Measurements from ENCODE around the gene CLCNKA. TPM values are rescaled to one million over a fixed set of nuclear protein-coding genes. Genes with fewer than 3 reads are reported as not detected.

The CLCNKA gene
- total RNA-seq, 4 donors from 2014 or later, result 0.64 to 0.94 (median 0.80) TPM; not detected in 1

GRCh38 chr1:16075337-16076030 lies 53.6 kb downstream of the CLCNKA start:
- no peaks in the 10 kb centered on the region for H3K36me3 ChIP-seq
- ATAC-seq (no peak), DNase-seq (no peak)
- no peaks in the 10 kb centered on the region for H3K9me3 ChIP-seq
- TF ChIP-seq POLR2A (IDR thresholded peaks at IDR 0.05) (no peak), CTCF (IDR thresholded peaks at IDR 0.05 in 4 of 5, conservative IDR thresholded peaks at IDR 0.05 in 1 of 5) (no peak)
- H3K27ac ChIP-seq, result no peak overlapping the region
- peaks cover 7 to 14% (median 10%) of the 10 kb centered on the region in 3 donors for H3K27me3 ChIP-seq
- peaks cover 3 to 9% of the 10 kb centered on the region in 2 donors for H3K4me1 ChIP-seq
- in situ Hi-C loops (cut with MboI; ENCODE audit: low sequenced_read_pairs in 4 of 4) (loop anchor here in 3 of 4 donors (5.0 to 25.0 kb wide), 3 partner anchors 109 to 287 kb away; partner anchors contain the start of genes FBXO42 (in 3 of the 3) and SZRD1 (in 3 of the 3)), intact Hi-C loops (cut with DNase I; ENCODE audit: low total_unique reads) (no loop called here)
- no peak overlapping the region for H3K4me3 ChIP-seq

DNA sequence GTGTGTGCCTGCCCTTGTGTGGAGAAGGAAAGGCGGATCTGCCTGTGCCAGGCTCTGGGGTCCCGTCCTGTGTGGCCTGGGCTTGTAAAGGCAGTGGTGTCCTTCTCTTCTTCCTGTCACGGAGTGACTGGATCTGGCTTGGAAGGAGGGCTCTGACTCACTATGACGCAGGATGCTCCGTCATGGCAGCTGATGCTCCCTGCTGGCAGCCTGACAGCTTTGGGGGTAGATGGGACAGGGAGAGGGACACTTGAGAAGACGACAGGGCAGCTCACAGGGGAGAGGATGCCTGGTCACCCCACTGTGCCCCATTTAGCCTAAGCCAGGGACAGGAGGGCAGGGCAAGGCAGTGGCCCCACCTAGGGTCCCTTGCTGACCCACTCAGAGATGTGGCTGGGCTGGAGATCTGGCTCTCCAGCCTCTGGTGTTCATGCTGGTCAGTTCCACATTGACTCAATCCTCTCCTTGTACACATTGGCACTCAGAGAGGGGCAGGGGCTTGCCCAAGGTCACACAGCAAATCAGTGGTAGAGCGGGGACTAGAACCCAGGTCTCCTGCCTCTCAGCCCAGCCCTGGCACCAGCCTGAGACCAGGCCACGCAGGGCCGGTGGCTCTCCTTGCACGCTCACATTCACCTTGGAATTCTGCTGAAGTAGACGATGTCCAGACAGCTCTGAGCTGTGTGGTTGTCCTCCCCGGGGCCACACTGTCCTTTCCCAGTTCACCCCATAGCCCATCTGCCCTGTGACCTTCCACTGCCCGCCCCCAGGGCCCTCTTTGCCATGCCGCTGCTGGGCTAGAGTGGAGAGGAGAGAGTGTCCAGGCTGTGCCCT lies 54.4 kb downstream of the CLCNKA start:
- peaks cover 7 to 14% (median 10%) of the 10 kb centered on the region in 3 donors for H3K27me3 ChIP-seq
- H3K4me3 ChIP-seq, result no peak overlapping the region
- no peaks in the 10 kb centered on the region for H3K36me3 ChIP-seq
- ATAC-seq (peak in 1 of 2 donors; percentile 45), DNase-seq (peak in 1 of 2 donors; percentile 45)
- in situ Hi-C loops (cut with MboI; ENCODE audit: low sequenced_read_pairs in 4 of 4) (loop anchor here in 3 of 4 donors (5.0 to 25.0 kb wide), 3 partner anchors 109 to 286 kb away; partner anchors contain the start of genes FBXO42 (in 3 of the 3) and SZRD1 (in 3 of the 3)), intact Hi-C loops (cut with DNase I; ENCODE audit: low total_unique reads) (no loop called here)
- no peaks in the 10 kb centered on the region for H3K9me3 ChIP-seq
- no peak for TF ChIP-seq CTCF (IDR thresholded peaks at IDR 0.05 in 4 of 5, conservative IDR thresholded peaks at IDR 0.05 in 1 of 5)
- TF ChIP-seq POLR2A (IDR thresholded peaks at IDR 0.05), result peak; percentile 26 to 31
- no peak overlapping the region for H3K27ac ChIP-seq
- H3K4me1 ChIP-seq, result peaks cover 3 to 9% of the 10 kb centered on the region in 2 donors

GRCh38 chr1:16076865-16077238 lies 55.0 kb downstream of the CLCNKA start:
- TF ChIP-seq CTCF (IDR thresholded peaks at IDR 0.05 in 4 of 5, conservative IDR thresholded peaks at IDR 0.05 in 1 of 5) (no peak), POLR2A (IDR thresholded peaks at IDR 0.05) (no peak)
- Histone ChIP-seq H3K4me3 (no peak overlapping the region), H3K9me3 (no peaks in the 10 kb centered on the region), H3K27me3 (peaks cover 7 to 13% (median 10%) of the 10 kb centered on the region in 3 donors), H3K4me1 (peaks cover 3 to 11% of the 10 kb centered on the region in 2 donors), H3K36me3 (no peaks in the 10 kb centered on the region), H3K27ac (no peak overlapping the region)
- in situ Hi-C loops (cut with MboI; ENCODE audit: low sequenced_read_pairs in 4 of 4) (loop anchor here in 3 of 4 donors (5.0 to 25.0 kb wide), 3 partner anchors 108 to 285 kb away; partner anchors contain the start of genes FBXO42 (in 3 of the 3) and SZRD1 (in 3 of the 3)), intact Hi-C loops (cut with DNase I; ENCODE audit: low total_unique reads) (no loop called here)
- DNase-seq, result peak in 1 of 2 donors; percentile 19
- no peak for ATAC-seq

DNA sequence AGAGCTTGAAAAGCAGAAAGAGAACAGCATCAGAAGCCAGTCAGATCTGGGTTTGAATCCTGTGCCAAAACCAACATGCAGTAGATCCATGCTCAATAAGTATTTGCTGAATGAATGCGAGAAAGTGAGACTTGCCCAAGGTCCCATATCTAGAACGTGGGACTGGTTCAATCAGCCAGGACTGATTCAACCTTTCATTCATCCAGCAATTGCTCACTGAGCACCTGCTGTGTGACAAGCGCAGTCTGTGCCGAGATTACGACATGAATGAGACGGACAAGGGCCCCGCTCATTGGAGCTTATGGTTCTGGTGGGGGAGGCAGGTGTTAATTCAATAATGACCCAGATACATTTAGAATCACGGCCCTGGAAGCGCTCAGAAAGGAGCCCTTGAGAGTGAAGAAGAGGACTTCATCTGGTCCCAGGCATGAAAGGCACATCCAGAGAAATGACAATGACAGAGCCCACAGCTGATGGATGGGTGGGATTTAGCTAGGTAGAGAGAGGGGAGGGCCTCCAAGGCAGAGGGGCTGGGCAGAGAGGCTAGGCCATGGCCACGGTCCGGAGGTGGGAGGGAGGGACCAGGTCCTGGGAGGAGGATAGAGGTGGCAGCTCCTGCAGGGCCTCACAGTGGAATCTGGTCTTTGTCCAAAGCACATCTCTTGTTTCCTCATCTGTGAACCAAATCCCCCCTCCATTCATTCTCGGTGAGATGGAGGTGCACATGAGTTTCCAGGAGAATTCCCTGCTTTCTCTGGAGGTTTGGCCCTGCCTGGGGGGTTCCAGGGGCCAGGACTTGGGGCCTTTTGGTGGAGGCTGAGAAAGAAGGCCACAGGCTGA lies 55.8 kb downstream of the CLCNKA start:
- in situ Hi-C loops (cut with MboI; ENCODE audit: low sequenced_read_pairs in 4 of 4) (loop anchor here in 3 of 4 donors (5.0 to 25.0 kb wide), 3 partner anchors 107 to 285 kb away; partner anchors contain the start of genes FBXO42 (in 3 of the 3) and SZRD1 (in 3 of the 3)), intact Hi-C loops (cut with DNase I; ENCODE audit: low total_unique reads) (loop anchor here (2.0 kb wide), 2 partner anchors 167 to 285 kb away; no protein-coding TSS in a partner anchor)
- Histone ChIP-seq H3K4me3 (no peak overlapping the region), H3K9me3 (no peaks in the 10 kb centered on the region), H3K36me3 (no peaks in the 10 kb centered on the region), H3K27ac (no peak overlapping the region), H3K4me1 (peaks cover 3 to 15% of the 10 kb centered on the region in 2 donors), H3K27me3 (peaks cover 5 to 6% (median 5%) of the 10 kb centered on the region in 3 donors)
- ATAC-seq (no peak), DNase-seq (no peak)
- no peak for TF ChIP-seq POLR2A (IDR thresholded peaks at IDR 0.05)
- no peak for TF ChIP-seq CTCF (IDR thresholded peaks at IDR 0.05 in 4 of 5, conservative IDR thresholded peaks at IDR 0.05 in 1 of 5)

Data from gastrocnemius medialis (tissue), 4 donors.